HG03060 (cell line): Measurements from ENCODE around the gene SMARCA2.
A peak's percentile ranks its signal among the peaks of the same experiment; 100 is the strongest.

ENCODE experiments used
- ATAC-seq: cut with Tn5 transposase; IDR thresholded peaks from one replicate; pipeline ENCODE4 v1.9.1; 2021; ENCODE audit warnings: low read depth, moderate number of reproducible peaks; ENCODE audit not compliant: unreplicated experiment

SMARCA2 gene

GRCh38 chr9:2086971-2087370 lies 71.8 kb downstream of the SMARCA2 start:
- ATAC-seq: no peak

DNA sequence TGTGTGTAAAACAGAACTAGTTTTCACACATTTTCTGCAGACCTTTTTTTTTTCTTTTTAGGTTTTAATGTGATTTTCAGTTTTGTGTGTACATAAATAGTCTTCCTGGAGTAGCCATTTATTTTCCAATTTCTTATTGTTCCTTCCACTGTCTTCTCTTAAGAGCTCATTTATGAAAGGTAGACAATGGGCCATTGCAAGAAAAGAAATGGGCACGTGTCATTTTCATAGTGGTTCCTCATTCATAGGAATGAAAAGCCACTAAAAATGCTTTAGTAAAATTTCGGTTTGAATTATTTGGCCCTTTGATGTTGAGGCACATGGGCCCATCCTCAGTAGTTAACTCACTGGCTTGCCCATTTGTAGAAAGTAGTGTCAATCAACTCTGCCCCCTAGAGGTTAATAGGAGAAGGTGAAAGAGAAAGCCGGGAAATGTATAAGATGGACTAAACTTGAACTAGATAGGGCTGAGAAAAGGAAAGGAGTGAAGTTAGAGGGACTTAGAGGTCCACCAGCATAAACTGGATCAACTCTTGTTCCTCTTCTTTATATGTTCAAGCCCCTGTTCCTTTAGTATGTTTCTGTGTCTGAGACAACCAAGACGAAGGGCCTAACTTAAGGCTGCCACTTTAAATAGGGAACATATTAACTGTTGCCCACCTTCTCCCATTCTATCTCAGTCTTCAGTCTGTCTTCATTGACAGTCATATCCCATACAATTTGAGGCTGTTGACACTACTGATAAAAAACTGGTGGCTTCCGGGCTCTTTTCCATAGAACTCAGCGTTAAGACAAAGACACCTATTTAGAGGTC lies 72.6 kb downstream of the SMARCA2 start:
- ATAC-seq: peak; percentile 74

GRCh38 chr9:2093920-2094597 lies 78.9 kb downstream of the SMARCA2 start:
- no peak for ATAC-seq

GRCh38 chr9:2096376-2096970 lies 81.3 kb downstream of the SMARCA2 start:
- ATAC-seq: no peak

DNA sequence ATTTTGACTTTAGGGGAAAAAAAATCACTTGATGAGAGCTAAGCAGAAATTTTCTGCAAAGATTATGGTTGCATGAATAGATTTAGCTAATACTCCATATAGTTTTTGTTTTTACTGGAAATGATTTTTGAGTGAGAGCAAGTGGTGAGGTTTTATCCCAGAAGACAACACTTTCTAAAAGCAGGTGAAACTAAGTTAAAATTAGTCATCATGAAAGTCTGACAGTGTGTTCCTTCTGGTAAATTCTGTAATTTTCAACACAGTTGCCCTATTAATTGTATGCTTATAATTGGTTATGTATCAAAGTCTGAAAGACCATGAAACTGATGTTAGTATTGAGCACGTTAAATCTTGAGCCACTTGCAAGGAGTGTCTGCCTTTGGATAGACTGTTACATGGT lies 91.5 kb downstream of the SMARCA2 start:
- ATAC-seq: no peak

GRCh38 chr9:2107906-2108451 lies 92.8 kb downstream of the SMARCA2 start:
- ATAC-seq: no peak

GRCh38 chr9:2109069-2109650 lies 94.0 kb downstream of the SMARCA2 start:
- ATAC-seq: no peak

DNA sequence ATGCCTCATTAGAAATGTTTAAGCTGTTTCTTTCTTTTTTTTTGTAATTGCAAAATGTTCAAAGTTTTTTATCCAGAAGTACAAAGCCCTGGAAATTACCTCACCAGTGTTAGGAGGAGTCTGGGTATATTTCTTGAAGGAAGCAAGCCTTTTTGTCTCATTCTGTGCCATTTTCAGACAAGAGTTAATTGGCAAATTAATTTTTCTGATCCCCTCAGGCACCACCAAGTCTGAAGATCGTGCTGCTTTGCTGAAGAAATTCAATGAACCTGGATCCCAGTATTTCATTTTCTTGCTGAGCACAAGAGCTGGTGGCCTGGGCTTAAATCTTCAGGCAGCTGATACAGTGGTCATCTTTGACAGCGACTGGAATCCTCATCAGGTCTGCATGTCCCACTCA lies 94.9 kb downstream of the SMARCA2 start:
- no peak for ATAC-seq

DNA sequence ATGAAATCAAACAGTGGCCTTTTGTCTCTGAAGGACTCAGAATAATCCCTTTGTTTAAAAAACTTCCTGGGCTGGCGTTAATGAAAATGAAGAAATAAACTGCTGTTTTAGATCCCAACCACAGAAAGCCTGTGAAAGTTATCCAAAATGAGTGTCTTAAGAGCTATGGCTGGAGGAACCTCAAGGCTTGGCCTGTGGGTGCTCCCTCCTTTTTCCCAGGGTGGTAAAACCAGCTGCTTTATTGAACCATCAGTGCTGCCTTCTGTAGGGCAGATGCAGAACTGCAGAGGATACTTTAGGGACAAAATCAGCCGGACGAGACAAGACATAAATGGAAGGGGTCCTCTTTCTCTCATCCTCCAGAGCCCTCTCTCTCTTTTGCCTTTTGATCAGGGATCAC lies 100.9 kb downstream of the SMARCA2 start:
- ATAC-seq: no peak

- ATAC-seq: no peak
Measured at GRCh38 chr9:2117527-2117926, 102.4 kb downstream of the SMARCA2 start.

DNA sequence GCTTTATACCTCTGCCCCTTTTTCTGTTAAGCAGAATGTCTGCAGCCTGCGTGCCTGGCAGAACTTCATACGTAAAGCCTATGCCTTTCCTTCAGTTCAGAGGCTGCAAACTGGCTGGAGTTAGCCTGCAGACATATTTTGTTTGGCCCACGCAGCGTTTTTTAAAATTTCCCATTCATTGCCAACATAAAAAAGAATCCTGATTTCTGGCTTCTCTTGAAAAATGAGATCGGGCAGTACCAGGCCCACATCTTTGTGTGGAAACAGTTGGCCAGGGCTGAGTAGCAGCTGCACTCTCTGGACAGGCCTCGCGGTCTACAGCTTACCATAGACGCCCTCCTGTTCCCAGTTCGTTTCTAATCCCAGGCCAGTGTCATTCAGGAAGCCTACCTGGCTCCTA lies 104.4 kb downstream of the SMARCA2 start:
- no peak for ATAC-seq

DNA sequence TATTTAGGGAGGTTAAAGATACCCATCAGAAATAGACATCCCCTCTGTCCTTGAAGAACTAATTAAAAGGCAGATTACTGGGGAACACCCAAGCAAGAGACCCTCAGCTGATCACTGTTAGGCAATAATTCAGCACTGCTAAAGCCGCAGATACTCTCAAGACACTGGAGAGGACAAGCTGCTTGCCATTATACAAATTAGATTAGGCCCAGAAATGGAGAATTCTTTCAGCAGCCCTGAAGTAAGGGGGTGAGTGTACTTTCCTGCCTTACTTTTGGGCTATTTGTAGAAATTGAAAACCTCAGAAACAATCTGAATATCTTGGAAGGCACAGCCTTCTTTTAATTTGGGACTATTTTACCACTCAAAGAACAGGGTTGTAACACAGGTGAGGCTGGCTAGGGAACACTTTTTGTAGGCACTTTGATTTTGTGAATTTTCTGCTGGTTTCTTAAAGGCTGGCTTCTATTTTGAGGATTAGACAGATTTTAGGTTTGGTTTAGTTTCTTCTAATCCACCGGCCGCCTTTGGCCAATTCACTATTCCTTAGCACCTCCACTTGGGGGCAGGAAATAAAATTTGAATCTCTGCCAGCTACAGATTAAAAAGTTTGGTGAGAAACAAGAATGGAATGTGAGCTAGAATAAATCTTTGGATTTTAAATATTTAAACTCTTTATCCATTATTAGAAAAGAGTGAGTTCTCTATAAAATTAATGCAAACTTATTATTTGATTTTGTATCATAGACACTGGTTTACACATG lies 106.0 kb downstream of the SMARCA2 start:
- ATAC-seq: no peak

DNA sequence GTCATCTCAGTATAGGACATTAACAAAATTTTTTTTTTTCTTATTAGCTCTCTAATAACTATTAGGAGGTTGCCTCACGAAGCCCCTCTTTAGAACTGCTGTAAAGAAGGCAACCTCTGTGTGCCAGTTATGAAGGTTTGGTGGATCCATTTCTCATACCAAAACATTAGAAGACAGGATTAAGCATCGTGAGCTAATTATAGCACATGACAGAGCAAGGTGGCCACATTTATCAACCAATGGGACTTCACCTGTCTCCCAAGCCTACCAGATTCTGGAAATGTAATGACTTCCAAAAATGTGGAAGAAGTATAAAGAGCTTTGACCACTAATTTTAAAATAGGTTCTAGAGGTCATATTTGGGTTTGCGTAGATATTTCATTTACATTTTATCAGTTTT lies 107.2 kb downstream of the SMARCA2 start:
- no peak for ATAC-seq

DNA sequence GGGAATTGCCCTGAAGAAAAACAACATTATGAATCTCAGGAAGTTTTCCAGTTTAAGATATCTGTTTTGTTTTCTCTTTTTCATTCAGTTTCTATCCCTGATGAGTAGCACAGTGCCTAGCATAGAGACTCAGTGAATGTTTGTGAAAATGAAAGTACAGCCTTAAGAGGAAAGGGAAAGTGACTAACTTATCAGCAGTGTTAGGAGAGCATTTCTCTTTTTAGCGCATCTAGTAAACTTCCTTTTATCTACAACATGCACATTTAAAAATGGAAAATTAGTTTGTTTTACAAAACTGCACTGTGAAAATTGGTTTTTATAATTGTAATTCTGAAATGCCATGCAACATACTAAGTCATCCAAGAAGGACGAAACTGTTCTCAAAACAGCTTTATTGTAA lies 110.8 kb downstream of the SMARCA2 start:
- ATAC-seq: peak; percentile 88

DNA sequence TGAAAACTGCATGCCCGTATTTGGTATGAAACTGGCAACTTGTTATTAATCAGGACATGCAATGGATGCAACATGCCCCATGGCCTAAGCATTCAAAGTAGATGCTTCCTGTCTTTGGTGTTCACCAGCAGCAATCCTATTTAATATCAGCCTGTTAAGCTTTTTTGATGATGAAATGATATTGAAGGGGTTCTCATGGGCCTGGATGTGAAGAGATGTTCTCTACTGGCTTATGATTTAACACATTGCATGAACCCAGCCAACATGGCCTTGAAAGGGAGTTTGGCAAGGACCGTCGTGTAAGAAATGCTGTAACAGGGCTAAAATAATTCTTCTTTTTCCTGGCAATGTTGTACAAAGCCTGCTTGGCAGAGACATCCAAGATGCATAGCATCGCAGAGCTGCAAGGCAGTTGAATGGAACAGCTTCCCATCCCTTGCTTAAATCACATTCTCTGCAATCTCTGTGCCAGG lies 111.2 kb downstream of the SMARCA2 start:
- ATAC-seq: no peak

DNA sequence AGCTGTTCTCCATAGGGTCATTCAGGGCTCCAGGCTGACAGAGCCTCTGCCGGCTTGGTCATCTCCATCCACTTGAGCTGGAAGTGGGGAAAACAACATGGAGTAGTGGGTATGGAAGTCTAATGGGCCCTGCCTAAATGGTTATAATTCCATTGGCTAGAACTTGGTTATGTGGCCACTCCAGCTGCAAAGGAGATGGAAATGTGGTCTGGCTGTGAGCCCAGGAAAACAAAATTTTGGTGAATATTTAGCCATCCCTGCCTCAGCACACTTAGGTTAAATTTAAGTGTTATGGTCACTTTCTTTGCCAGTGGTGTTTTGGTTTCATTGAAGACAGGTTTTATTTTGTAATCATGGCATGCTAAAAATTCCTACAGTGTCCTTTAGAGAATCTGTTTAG lies 112.3 kb downstream of the SMARCA2 start:
- ATAC-seq: no peak

GRCh38 chr9:2128141-2128540 lies 113.0 kb downstream of the SMARCA2 start:
- ATAC-seq: no peak

DNA sequence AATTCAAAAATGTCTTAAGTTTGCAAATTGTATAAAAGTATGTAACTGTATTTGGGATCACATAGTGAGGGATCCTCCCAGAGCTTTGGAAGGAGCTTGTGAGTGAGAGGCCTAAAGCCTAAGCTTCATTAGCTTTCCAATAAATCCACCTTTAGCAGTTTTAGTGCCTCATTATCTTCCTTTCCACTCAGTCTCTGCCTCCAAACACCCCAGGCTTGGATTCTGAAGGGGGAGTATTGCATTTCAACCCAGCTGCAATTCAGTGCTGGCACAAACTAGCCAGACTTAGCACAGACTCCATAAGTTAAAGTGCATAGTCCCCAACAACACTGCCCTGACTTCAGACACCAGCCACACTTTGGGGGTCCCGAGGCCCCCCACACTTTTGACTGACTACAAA lies 113.5 kb downstream of the SMARCA2 start:
- ATAC-seq: no peak

- ATAC-seq: no peak
Measured at GRCh38 chr9:2130941-2131340, 115.8 kb downstream of the SMARCA2 start.

DNA sequence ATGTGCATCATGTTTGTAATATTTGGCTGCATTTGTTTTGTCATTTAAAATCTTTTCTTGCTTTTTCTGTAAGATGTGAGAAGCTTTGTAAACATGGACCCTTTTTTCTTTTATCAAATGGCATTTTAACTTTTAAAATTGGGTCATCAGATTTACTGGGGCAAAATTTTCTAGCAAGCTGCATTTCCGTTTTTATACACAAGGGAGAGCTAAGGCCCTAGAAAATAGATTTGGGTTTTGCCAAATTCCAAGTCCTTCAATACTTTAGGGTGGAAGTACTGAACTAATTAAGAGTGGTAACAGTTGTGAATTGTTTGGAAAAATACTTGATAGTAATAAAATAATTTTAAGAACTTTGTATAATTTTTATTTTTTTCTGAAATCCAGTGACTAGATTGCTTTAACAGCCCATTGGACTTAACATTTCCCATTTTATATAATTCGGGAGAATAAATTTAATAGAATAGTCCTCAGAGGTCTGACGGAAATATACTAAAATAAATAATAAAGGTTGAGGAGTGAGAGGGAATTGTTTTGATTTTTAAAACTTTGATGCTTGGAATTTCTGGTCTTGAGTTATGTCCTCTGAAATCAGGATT lies 117.4 kb downstream of the SMARCA2 start:
- ATAC-seq: no peak
